ENCODE data around the gene MGAT4C.
"Not testable (repeated sequence)": the region's sequence is repeated elsewhere in the genome, so short reads cannot be mapped to it uniquely, and the experiment has no call there.

Gene MGAT4C

DNA sequence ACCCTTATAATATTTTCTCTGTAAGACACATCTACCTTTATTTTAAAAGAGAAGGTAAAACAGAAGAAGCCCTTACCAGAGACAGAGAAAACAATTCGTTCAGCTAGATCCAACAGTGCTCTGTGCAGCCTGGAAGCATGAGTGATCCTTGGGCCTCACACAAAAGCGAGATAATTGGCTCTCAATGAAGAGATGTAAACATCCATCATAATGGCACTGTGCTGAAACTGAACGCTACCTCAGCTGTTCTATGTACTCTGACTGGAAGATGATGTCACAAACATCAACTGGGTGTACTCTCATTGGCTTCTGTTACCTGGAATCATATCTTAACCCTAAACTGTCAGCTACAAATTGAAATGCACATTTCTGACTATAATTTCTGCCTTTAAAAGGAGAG, at the start of gene MGAT4C:
MGAT4C (minus strand) TSS at position 229 of the 400 bp plus-strand sequence.
- DNase-seq (ENCODE audit: low read depth): peak; percentile 33

GRCh38 chr12:86296396-86296795, 40.2 kb upstream of the MGAT4C start:
- not testable (repeated sequence) for DNase-seq (ENCODE audit: low read depth)

- DNase-seq (ENCODE audit: low read depth): peak; percentile 9
Observed at GRCh38 chr12:86293682-86294240, 37.6 kb upstream of the MGAT4C start.

DNA sequence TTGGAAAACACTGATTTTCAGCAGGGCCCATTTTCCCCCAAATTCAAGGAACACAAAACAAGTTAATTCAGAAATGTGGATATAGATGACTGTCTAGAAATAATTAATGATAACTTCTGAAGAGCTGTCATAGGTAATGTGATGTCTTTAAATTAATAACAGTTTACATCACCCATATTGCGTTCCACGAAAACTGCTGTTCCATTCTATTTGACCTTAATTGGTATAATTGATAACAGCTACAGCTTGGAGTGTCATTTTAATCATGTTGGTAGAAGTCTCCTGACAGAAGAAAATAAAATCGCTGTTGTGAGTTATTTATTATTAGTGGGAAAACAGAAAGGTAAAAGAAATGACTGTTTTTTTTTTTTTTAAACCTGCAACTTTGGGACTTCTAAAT, 36.3 kb upstream of the MGAT4C start:
- DNase-seq (ENCODE audit: low read depth): no peak

DNA sequence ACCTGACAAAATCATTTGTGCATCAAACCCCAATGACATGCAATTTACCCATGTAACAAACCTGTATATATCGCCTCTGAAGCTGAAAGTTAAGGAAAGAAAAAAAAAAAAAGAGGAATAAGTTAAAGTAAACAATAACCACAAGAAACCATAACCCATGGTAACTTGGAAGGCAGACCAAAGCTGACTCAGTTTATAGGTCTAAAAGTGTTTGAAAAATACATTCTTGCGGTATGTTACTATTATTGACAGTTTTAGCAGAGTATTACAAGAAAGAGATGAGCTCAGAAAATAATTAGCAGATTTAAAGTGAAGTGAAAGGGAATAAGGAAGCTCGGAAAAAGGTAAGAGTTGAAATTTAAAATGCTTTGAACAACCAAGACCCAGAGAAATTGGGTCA, 34.4 kb upstream of the MGAT4C start:
- DNase-seq (ENCODE audit: low read depth): no peak

GRCh38 chr12:86286119-86286518, 29.9 kb upstream of the MGAT4C start:
- no peak for DNase-seq (ENCODE audit: low read depth)

GRCh38 chr12:86283620-86284019, 27.4 kb upstream of the MGAT4C start:
- no peak for DNase-seq (ENCODE audit: low read depth)

GRCh38 chr12:86275356-86275755, 19.2 kb upstream of the MGAT4C start:
- DNase-seq (ENCODE audit: low read depth): no peak

DNA sequence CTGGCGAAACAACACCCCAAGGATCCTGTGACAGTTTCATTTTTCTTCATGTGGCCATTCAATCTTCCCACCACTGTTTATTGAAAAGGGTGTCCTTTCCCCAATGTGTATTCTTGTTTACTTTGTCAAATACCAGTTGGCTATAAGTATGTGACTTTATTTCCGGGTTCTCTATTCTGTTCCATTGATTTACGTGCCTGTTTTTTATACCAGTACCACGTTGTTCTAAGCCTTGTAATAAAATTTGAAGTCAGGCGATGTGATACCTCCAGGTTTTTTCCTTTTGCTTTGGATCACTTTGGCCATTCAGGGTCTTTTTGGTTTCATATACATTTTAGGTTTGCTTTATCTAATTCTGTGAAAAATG, 9.1 kb upstream of the MGAT4C start:
- no peak for DNase-seq (ENCODE audit: low read depth)

DNA sequence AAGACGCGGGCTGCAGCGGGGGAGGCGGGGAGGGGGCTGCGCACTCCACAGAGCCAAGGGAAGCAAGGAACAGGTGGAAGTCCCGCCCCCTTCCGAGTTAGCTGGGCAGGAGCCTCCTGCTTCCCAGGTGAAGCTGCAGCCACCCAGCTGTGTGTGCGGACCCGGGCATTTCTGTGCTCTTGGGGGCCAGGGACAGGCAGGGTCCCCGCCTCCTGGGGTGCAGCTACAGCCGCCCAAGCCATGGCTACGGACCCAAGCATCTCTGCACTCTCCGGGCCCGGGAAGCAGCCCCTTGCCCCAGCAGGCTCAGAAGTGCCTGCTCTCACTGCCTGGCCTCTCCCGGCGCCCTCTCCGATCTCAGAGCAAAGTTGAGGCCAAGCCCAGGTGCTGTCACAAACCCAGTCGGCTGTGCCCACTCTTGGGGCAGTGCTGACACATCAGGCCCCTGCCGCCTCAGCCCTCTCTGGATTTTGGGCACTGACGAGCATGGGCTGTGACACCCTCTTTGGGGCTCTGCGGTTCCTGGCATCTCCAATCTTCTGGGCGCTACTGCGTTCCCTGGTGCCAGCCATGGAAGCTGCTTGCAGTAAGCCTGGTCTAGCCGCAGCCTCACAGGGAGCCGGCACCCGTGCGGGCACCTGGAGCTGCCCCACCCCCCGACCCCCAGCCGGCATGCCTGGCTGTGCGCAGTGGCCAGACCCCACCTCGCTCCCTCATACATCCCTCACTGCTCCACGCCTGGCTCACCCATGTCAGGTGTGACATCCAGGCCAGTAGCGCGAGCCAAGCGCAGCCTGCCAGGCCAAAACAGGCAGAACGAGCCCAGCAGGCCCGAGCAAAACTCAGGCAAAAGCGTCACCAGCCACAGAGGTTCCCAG, 8.5 kb upstream of the MGAT4C start:
- no peak for DNase-seq (ENCODE audit: low read depth)

DNA sequence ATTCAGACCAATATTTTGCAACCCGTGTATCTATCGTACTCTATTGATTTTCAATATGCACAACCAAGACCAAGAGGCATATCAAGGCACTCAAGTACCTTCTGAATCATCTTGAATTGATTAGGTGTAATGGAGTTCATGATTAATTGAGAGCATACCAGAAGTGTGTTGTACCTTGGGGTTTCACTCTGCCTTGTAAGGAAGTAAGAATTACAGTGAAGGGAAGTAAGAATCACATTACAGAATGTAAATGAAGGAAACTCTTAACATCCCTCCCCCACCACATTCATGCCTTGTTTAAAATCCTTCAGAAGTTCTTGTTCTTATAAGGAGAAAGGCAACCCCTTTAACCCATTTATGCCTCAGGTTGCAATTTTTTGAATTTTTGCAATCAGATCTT, 5.4 kb upstream of the MGAT4C start:
- no peak for DNase-seq (ENCODE audit: low read depth)

DNA sequence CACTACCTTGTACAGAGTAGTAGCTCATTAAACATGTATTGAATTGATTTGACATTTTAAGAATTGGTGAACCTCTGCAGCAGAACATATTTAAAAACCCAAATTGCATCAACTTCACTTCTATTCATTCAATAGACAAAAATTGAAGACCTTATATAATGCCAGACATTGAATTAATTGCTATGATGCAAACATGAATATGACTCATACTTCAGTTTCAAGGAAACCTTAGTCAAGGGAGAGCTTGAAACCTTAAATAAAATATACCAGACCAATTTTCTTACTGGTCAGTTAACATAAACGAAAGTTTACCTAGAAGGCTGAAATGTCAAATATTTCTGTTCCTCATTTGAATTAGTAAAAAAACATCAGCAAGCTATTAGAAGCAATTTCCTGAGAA, 5.0 kb upstream of the MGAT4C start:
- peak; percentile 65 for DNase-seq (ENCODE audit: low read depth)

DNA sequence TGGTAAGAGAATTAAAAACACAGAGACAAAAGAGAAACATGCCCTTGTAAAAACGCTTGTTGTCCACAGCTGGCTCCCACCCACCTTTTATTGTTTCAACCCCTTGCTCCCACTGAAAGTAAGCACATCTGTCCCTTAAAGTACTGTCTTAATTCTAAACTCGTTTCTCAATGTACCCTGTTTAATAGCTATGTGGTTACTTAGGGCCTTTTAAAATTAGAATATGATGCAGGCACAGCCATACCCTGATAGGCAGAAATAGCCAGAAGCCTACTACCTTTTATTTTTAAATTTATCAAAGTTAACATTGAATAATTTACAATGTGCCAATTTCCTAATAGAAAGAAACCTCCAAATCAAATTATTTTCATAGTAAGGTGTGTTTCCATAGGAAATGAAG, 4.0 kb upstream of the MGAT4C start:
- DNase-seq (ENCODE audit: low read depth): no peak

DNA sequence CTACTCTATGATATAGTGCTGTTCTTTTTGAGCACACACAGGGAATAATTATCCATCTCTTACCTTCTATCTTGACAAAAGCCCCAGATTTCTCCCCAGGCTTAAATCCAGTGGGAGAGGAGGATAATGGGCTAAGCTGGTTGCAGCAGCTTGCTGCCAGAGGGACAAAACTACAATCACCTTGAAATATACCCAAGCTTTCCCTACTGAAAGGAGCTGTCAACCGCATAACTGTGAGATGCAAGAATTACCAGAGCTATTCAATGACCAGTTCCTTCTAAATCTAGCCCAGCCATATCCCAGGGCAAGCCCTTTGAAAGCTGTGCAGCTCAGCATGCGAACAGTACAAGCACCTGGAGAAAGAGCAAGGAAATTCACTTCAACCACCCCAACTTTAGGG, 943 bp upstream of the MGAT4C start:
- no peak for DNase-seq (ENCODE audit: low read depth)

- DNase-seq (ENCODE audit: low read depth): no peak
Observed at GRCh38 chr12:86254399-86255107, 1.6 kb downstream of the MGAT4C start.

DNA sequence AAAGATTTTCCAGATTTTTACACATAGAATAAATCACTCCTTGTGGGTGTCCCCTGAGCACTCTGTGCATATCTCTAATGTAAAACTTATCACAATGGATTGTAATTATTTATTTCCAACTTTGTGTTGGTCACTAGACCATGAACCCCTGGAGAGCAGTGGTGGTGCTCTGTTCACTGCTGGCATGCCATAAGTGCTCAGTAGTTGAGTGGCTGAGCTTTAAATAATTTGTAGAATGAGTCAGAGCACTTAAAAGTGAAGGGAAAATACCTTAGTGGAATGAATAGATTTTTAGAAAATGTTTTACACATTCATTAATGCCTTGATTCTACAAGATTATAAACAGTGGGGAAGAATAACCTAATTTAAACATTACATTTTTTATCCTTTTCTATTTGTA, 6.3 kb downstream of the MGAT4C start:
- DNase-seq (ENCODE audit: low read depth): peak; percentile 54

- no peak for DNase-seq (ENCODE audit: low read depth)
Observed at GRCh38 chr12:86249276-86249675, 6.9 kb downstream of the MGAT4C start.

GRCh38 chr12:86247871-86248270, 8.3 kb downstream of the MGAT4C start:
- no peak for DNase-seq (ENCODE audit: low read depth)

GRCh38 chr12:86241600-86241999, 14.6 kb downstream of the MGAT4C start:
- no peak for DNase-seq (ENCODE audit: low read depth)

DNA sequence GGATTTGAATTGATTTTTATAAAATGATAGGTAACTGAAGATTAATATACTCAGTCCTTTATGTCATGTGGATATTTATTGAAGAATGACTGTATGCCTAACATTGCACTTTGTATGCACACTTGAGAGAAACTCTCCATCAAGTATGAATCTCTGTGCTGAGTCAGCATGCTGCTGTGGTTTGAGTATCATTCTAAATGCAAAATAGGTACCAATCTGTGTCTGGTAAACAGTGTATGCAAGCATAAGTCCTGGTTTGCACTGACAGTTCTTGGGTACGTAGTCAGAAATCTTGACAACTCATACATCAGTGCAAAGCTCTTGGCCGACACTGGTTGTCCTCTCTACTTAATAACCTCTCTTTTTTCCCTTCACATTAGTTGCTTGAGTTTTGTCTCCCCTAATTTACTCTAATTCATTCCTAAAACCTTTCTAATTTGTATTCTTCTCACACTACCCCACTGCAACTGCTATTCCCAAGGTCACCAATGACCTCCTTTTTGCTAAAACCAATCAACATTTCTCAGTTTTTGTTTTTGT, 21.8 kb downstream of the MGAT4C start:
- DNase-seq (ENCODE audit: low read depth): peak; percentile 98

DNA sequence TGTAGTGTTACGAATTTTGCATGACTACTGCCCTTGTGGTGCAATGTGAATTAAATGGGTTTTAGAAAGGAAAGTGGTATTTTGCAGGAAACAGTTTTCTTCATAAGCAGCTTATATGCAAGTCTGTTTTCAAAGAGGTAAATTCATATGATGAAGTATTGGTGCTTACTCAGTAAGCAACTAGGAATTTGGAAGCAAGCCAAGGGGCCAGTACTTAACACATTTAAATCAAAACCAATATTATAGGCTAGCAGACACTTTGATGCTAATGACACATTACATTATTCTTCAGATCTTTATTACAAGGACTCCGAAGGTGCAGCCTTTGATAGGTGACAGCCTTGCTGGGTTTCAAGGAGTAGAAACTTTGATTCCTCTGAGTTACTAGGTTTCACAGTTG, 23.1 kb downstream of the MGAT4C start:
- DNase-seq (ENCODE audit: low read depth): peak; percentile 71

DNA sequence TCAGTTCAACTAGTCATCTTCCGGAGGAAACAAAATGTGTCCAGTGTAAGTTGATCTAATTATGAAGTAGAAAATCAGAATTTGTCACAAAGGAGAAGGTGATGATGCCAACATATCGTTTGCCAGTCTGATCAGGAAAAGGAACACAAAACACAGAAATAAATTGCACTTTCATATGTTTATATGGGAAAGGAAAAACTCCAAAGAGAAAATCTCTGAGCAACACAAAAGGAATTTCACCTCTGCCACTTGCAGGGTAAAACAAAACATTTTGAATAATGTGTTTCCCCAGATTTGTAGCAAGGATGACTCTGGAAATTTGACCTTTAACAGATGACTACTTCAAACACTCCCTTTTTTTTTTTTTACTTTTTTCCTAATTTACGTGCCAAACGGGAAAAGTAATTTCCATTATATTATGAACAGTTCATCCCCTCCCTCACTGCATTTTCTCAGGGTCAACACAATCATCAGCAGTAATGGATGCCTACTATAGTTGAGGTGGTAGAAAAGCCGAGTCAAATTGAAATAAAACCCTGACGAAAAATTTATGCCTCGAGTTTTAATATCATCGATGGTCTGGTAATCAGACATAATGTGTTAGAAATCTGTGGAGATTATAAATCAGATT, 25.6 kb downstream of the MGAT4C start:
- peak; percentile 79 for DNase-seq (ENCODE audit: low read depth)
